ENCODE results near the gene PCDHB11. TPM values are rescaled to one million over a fixed set of nuclear protein-coding genes. Genes with fewer than 3 reads are reported as not detected.

Gene PCDHB11
- total RNA-seq: 0.34 and 0.62 TPM in 2 replicates

GRCh38 chr5:141199359-141200235, at the start of gene PCDHB11:
Gene PCDHB11 (plus strand): TSS chr5:141199627. CDS start chr5:141199775, 148 bp downstream.

GRCh38 chr5:141149812-141150211, 49.6 kb upstream of the PCDHB11 start, which contains the start of gene PCDHB6:
Gene PCDHB6 (plus strand): TSS chr5:141150057. CDS start chr5:141150258, 201 bp downstream.

DNA sequence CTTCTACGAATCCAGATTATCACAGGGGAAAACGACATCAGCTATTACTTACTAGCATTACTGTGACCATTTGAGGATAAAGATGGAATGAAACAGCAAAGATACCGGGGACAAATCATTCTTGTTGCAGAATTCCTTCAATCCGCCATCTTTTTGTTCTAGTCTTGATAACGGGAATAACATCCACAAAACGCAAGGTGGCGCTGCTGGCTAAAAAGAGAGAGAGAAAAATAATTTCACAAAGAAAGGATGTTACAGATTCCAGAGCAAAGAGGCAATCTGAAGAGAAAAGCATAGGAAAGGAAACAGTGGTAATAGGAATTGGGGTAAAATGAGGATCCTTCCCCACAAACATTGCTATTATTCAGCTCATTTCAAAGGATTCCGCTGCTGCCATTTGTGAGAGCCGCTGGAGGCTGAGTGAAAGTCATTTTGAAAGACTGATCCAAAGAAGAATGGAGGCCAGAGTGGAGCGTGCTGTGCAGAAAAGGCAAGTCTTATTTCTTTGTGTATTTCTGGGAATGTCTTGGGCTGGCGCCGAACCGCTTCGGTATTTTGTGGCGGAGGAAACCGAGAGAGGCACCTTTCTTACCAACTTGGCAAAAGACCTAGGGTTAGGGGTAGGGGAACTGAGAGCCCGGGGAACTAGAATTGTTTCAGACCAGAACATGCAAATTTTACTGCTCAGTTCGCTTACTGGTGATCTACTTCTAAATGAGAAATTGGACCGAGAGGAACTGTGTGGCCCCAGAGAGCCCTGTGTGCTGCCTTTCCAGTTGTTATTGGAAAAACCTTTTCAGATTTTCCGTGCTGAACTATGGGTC, 26.8 kb upstream of the PCDHB11 start, which contains the start of gene PCDHB7:
TSS of gene PCDHB7 (plus strand) at position 264 of the 824 bp plus-strand sequence. CDS start at position 456, 192 bp downstream.

GRCh38 chr5:141177577-141178191, 21.7 kb upstream of the PCDHB11 start, which contains the start of gene PCDHB8:
Gene PCDHB8 (plus strand): TSS chr5:141177790. CDS start chr5:141178035, 245 bp downstream.

GRCh38 chr5:141182248-141182647, 17.2 kb upstream of the PCDHB11 start, which contains the start of gene PCDHB16:
Gene PCDHB16 (plus strand): TSS chr5:141182387. CDS start chr5:141182560, 173 bp downstream.

GRCh38 chr5:141186897-141187512, 12.4 kb upstream of the PCDHB11 start, which contains the start of gene PCDHB9:
Gene PCDHB9 (plus strand): TSS chr5:141187161. CDS start chr5:141187319, 158 bp downstream.

GRCh38 chr5:141192110-141192725, 7.2 kb upstream of the PCDHB11 start, which contains the start of gene PCDHB10:
Gene PCDHB10 (plus strand): TSS chr5:141192353. CDS start chr5:141192553, 200 bp downstream.

GRCh38 chr5:141208478-141208877, 9.1 kb downstream of the PCDHB11 start, which contains the start of gene PCDHB12:
Gene PCDHB12 (plus strand): TSS chr5:141208719. CDS start chr5:141208908, 189 bp downstream.

DNA sequence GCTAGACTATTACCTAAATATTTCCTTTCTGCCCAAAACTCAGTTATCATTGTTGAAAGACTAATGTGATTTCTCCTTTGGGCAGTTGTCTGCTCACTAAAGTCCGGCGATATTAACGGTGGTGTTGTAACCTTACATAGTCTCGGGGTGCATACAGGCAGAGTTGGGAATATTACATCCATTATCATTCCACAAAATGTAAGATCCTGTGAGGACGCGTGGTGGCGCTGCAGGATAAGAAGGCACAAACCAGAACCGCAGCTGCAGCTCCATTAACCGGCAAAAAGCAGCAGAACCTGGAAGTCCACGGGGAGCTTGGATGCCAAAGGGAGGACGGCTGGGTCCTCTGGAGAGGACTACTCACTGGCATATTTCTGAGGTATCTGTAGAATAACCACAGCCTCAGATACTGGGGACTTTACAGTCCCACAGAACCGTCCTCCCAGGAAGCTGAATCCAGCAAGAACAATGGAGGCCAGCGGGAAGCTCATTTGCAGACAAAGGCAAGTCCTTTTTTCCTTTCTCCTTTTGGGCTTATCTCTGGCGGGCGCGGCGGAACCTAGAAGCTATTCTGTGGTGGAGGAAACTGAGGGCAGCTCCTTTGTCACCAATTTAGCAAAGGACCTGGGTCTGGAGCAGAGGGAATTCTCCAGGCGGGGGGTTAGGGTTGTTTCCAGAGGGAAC, 14.4 kb downstream of the PCDHB11 start, which contains the start of gene PCDHB13:
TSS of gene PCDHB13 (plus strand) at position 264 of the 684 bp plus-strand sequence. CDS start at position 469, 205 bp downstream.

GRCh38 chr5:141223112-141223783, 23.8 kb downstream of the PCDHB11 start, which contains the start of gene PCDHB14:
Gene PCDHB14 (plus strand): TSS chr5:141223343. CDS start chr5:141223506, 163 bp downstream.

GRCh38 chr5:141245250-141245717, 45.9 kb downstream of the PCDHB11 start, which contains the start of gene PCDHB15:
Gene PCDHB15 (plus strand): TSS chr5:141245395. CDS start chr5:141245579, 184 bp downstream.

Other genes starting within 250 kb of the PCDHB11 start
- gene PCDHAC2, start 233.2 kb upstream of the PCDHB11 start, total RNA-seq: 0.12 and 0.15 TPM in 2 replicates
- not detected in 2 replicates for gene PCDHB1, start 148.3 kb upstream of the PCDHB11 start, total RNA-seq
- 1.9 TPM in 2 replicates for gene PCDHB2, start 105.0 kb upstream of the PCDHB11 start, total RNA-seq
- 0.34 and 1.1 TPM in 2 replicates for gene PCDHB3, start 99.2 kb upstream of the PCDHB11 start, total RNA-seq
- 0.64 and 0.75 TPM in 2 replicates for gene PCDHB4, start 77.8 kb upstream of the PCDHB11 start, total RNA-seq
- gene PCDHB5, start 64.4 kb upstream of the PCDHB11 start, total RNA-seq: 1.1 and 2.2 TPM in 2 replicates
- gene PCDHB6, start 49.6 kb upstream of the PCDHB11 start, total RNA-seq: 0.06 and 0.39 TPM in 2 replicates
- 1.2 and 1.3 TPM in 2 replicates for gene PCDHB7, start 27.0 kb upstream of the PCDHB11 start, total RNA-seq
- 0.12 and 1.1 TPM in 2 replicates for gene PCDHB8, start 21.8 kb upstream of the PCDHB11 start, total RNA-seq
- 0.81 and 1.0 TPM in 2 replicates for gene PCDHB16, start 17.2 kb upstream of the PCDHB11 start, total RNA-seq
- gene PCDHB9, start 12.5 kb upstream of the PCDHB11 start, total RNA-seq: 0.56 and 1.0 TPM in 2 replicates
- 0.56 and 1.2 TPM in 2 replicates for gene PCDHB10, start 7.3 kb upstream of the PCDHB11 start, total RNA-seq
- 0.29 and 0.56 TPM in 2 replicates for gene PCDHB12, start 9.1 kb downstream of the PCDHB11 start, total RNA-seq
- gene PCDHB13, start 14.3 kb downstream of the PCDHB11 start, total RNA-seq: 1.4 and 1.7 TPM in 2 replicates
- 1.2 and 2.5 TPM in 2 replicates for gene PCDHB14, start 23.7 kb downstream of the PCDHB11 start, total RNA-seq
- 1.6 and 1.7 TPM in 2 replicates for gene PCDHB15, start 45.8 kb downstream of the PCDHB11 start, total RNA-seq
- 0.12 TPM in 1 of 2 replicates, not detected in the other for gene SLC25A2, start 104.4 kb downstream of the PCDHB11 start, total RNA-seq
- 47.1 and 52.2 TPM in 2 replicates for gene TAF7, start 121.2 kb downstream of the PCDHB11 start, total RNA-seq
- 0.19 and 1.3 TPM in 2 replicates for gene PCDHGA1, start 130.9 kb downstream of the PCDHB11 start, total RNA-seq
- gene PCDHGA2, start 139.1 kb downstream of the PCDHB11 start, total RNA-seq: 3.5 and 5.2 TPM in 2 replicates
- 5.1 and 8.1 TPM in 2 replicates for gene PCDHGA3, start 144.2 kb downstream of the PCDHB11 start, total RNA-seq
- gene PCDHGB1, start 150.5 kb downstream of the PCDHB11 start, total RNA-seq: 1.6 and 2.6 TPM in 2 replicates
- 5.8 and 6.8 TPM in 2 replicates for gene PCDHGA4, start 155.4 kb downstream of the PCDHB11 start, total RNA-seq
- 4.5 and 6.7 TPM in 2 replicates for gene PCDHGB2, start 160.4 kb downstream of the PCDHB11 start, total RNA-seq
- gene PCDHGA5, start 164.5 kb downstream of the PCDHB11 start, total RNA-seq: 3.0 and 3.1 TPM in 2 replicates
- gene PCDHGB3, start 170.6 kb downstream of the PCDHB11 start, total RNA-seq: 3.2 and 3.8 TPM in 2 replicates
- 6.9 and 10.2 TPM in 2 replicates for gene PCDHGA6, start 174.3 kb downstream of the PCDHB11 start, total RNA-seq
- 9.9 and 10.7 TPM in 2 replicates for gene PCDHGA7, start 183.1 kb downstream of the PCDHB11 start, total RNA-seq
- 14.1 and 14.6 TPM in 2 replicates for gene PCDHGB4, start 188.1 kb downstream of the PCDHB11 start, total RNA-seq
- gene PCDHGA8, start 193.0 kb downstream of the PCDHB11 start, total RNA-seq: 1.4 and 1.5 TPM in 2 replicates
- gene PCDHGB5, start 198.3 kb downstream of the PCDHB11 start, total RNA-seq: 32.0 and 38.0 TPM in 2 replicates
- 5.3 and 6.2 TPM in 2 replicates for gene PCDHGA9, start 203.2 kb downstream of the PCDHB11 start, total RNA-seq
- gene PCDHGB6, start 208.4 kb downstream of the PCDHB11 start, total RNA-seq: 2.6 and 3.6 TPM in 2 replicates
- gene PCDHGA10, start 213.4 kb downstream of the PCDHB11 start, total RNA-seq: 8.7 and 11.3 TPM in 2 replicates
- gene PCDHGB7, start 218.1 kb downstream of the PCDHB11 start, total RNA-seq: 19.9 and 21.6 TPM in 2 replicates
- 15.6 and 18.8 TPM in 2 replicates for gene PCDHGA11, start 221.4 kb downstream of the PCDHB11 start, total RNA-seq
- 41.9 and 43.9 TPM in 2 replicates for gene PCDHGA12, start 230.9 kb downstream of the PCDHB11 start, total RNA-seq

All from cardiac ventricle fibroblast (primary cell).